ENCODE data around the gene RRN3.
"Not testable (repeated sequence)": the region's sequence is repeated elsewhere in the genome, so short reads cannot be mapped to it uniquely, and the experiment has no call there.

Gene RRN3

GRCh38 chr16:15027503-15028344 is 66.3 kb downstream of the RRN3 start:
- DNase-seq (ENCODE audit: low read depth) = not testable (repeated sequence)

GRCh38 chr16:15027051-15027450 is 67.0 kb downstream of the RRN3 start:
- DNase-seq (ENCODE audit: low read depth) = not testable (repeated sequence)

GRCh38 chr16:15025234-15025951 is 68.7 kb downstream of the RRN3 start:
- not testable (repeated sequence) for DNase-seq (ENCODE audit: low read depth)

GRCh38 chr16:15024858-15025199 is 69.2 kb downstream of the RRN3 start:
- not testable (repeated sequence) for DNase-seq (ENCODE audit: low read depth)

- not testable (repeated sequence) for DNase-seq (ENCODE audit: low read depth)
Measured at GRCh38 chr16:15023381-15024077, 70.5 kb downstream of the RRN3 start.

- peak; percentile 38 for DNase-seq (ENCODE audit: low read depth)
Measured at GRCh38 chr16:15022194-15022593, 71.9 kb downstream of the RRN3 start.

- DNase-seq (ENCODE audit: low read depth) = not testable (repeated sequence)
Measured at GRCh38 chr16:15021429-15021828, 72.6 kb downstream of the RRN3 start.

GRCh38 chr16:15016951-15017580 is 77.0 kb downstream of the RRN3 start:
- not testable (repeated sequence) for DNase-seq (ENCODE audit: low read depth)

- not testable (repeated sequence) for DNase-seq (ENCODE audit: low read depth)
Measured at GRCh38 chr16:15016354-15016753, 77.7 kb downstream of the RRN3 start.

GRCh38 chr16:15015671-15016070 is 78.4 kb downstream of the RRN3 start:
- not testable (repeated sequence) for DNase-seq (ENCODE audit: low read depth)

- DNase-seq (ENCODE audit: low read depth) = not testable (repeated sequence)
Measured at GRCh38 chr16:15012941-15013340, 81.1 kb downstream of the RRN3 start.
